MCF 10A (cell line): ENCODE data around the gene RNF112. TPM values are rescaled to one million over a fixed set of nuclear protein-coding genes. Genes with fewer than 3 reads are reported as not detected.

Experiments used
- BruUV-seq: library from RNA; stranded (reverse); fragments of 400-500 nt; replicated peaks from 2 replicates; lab custom pipeline; 2021; lab: Mats Ljungman, UMichigan
- CTCF ChIA-PET: fragments of 300-600 bp; sonication (Branson Sonifier 250); formaldehyde crosslinking; extraction: SDS; loops from one replicate; lab custom pipeline; 2021; ENCODE audit warnings: antibody characterized with exemption, inconsistent platforms; lab: Yijun Ruan, JAX
- POLR2A ChIA-PET: fragments of 300-600, 350-650 bp; sonication (Branson Sonifier 250); formaldehyde crosslinking; extraction: SDS; loops from one replicate; lab custom pipeline; 2020; ENCODE audit warnings: antibody characterized with exemption, inconsistent platforms; lab: Yijun Ruan, JAX
- DNase-seq: peaks from one replicate; pipeline ENCODE4 v3.0.0-alpha.2; 2018; ENCODE audit not compliant: unreplicated experiment
- H3K27ac Mint-ChIP-seq: one replicate; pipeline ENCODE4 v1.8.0; 2022; ENCODE audit warnings: mild to moderate bottlenecking, low read depth, mixed read lengths; ENCODE audit not compliant: unreplicated experiment
- H3K27me3 Mint-ChIP-seq: one replicate; pipeline ENCODE4 v1.8.0; 2022; ENCODE audit warnings: mixed read lengths; ENCODE audit not compliant: insufficient read depth, unreplicated experiment
- H3K36me3 Mint-ChIP-seq: one replicate; pipeline ENCODE4 v1.8.0; 2022; ENCODE audit warnings: mild to moderate bottlenecking, moderate library complexity, mixed read lengths; ENCODE audit not compliant: insufficient read depth, unreplicated experiment
- H3K4me1 Mint-ChIP-seq: one replicate; pipeline ENCODE4 v1.8.0; 2022; ENCODE audit warnings: mixed read lengths; ENCODE audit not compliant: insufficient read depth, unreplicated experiment
- H3K4me3 Mint-ChIP-seq: one replicate; pipeline ENCODE4 v1.8.0; 2022; ENCODE audit warnings: mild to moderate bottlenecking, moderate library complexity, mixed read lengths; ENCODE audit not compliant: unreplicated experiment
- H3K9me3 Mint-ChIP-seq: one replicate; pipeline ENCODE4 v1.8.0; 2022; ENCODE audit warnings: mixed read lengths; ENCODE audit not compliant: unreplicated experiment
- CTCF ChIP-seq: fragments of 200-600 bp; IDR thresholded peaks from one replicate; pipeline ENCODE4 v1.8.0; 2022; ENCODE audit warnings: antibody characterized with exemption, mild to moderate bottlenecking; ENCODE audit not compliant: unreplicated experiment
- intact Hi-C: fragments of 100-400 bp; cut with micrococcal nuclease; formaldehyde crosslinking; loops from 2 replicates; pipeline ENCODE4 v1.14.1; 2022
- total RNA-seq: library from RNA; stranded (reverse); gene quantifications from 2 replicates; pipeline ENCODE4 v1.2.3, GENCODE V29; 2022

Gene RNF112
- total RNA-seq, 1 experiment from 2014 or later: not detected

- intact Hi-C loops: no loop called here
- Mint-ChIP-seq H3K4me1 (peaks cover 7% of the 10 kb centered on the region), H3K27ac (no peak overlapping the region), H3K27me3 (no peaks in the 10 kb centered on the region), H3K4me3 (no peak overlapping the region), H3K36me3 (no peaks in the 10 kb centered on the region), H3K9me3 (no peaks in the 10 kb centered on the region)
- DNase-seq: no peak
- no TSS peak for BruUV-seq
- ChIA-PET POLR2A (interaction anchor here (0.5 to 0.6 kb wide), 2 partner anchors 17 to 39 kb away, joined by 3 read pairs; no protein-coding TSS in a partner anchor), CTCF (interaction anchor here (3.9 kb wide), 1 partner anchor 9 kb away, joined by 18 read pairs; the partner anchor contains the start of gene B9D1)
- TF ChIP-seq CTCF: no peak
Observed at GRCh38 chr17:19372439-19372838, 38.6 kb upstream of the RNF112 start.

GRCh38 chr17:19372866-19373504 lies 38.0 kb upstream of the RNF112 start:
- CTCF ChIA-PET: interaction anchor here (0.7 to 3.9 kb wide), 2 partner anchors 10 to 291 kb away, joined by 5 to 18 read pairs; partner anchors contain the start of gene B9D1
- TF ChIP-seq CTCF: no peak

GRCh38 chr17:19374136-19374535 lies 36.9 kb upstream of the RNF112 start:
- Mint-ChIP-seq H3K27ac (no peak overlapping the region), H3K4me3 (no peak overlapping the region)
- CTCF ChIA-PET: interaction anchor here (1.4 to 3.9 kb wide), 2 partner anchors 11 to 73 kb away, joined by 4 to 18 read pairs; partner anchors contain the start of gene B9D1

More at GRCh38 chr17:19372866-19373504, 38.0 kb upstream of the RNF112 start:
- Mint-ChIP-seq H3K4me1 (peaks cover 7% of the 10 kb centered on the region), H3K9me3 (no peaks in the 10 kb centered on the region), H3K27me3 (no peaks in the 10 kb centered on the region), H3K36me3 (no peaks in the 10 kb centered on the region), H3K27ac (no peak overlapping the region), H3K4me3 (no peak overlapping the region)
- POLR2A ChIA-PET: interaction anchor here (0.5 kb wide), 1 partner anchor 18 kb away, joined by 3 read pairs; no protein-coding TSS in a partner anchor
- DNase-seq: no peak
- intact Hi-C loops: no loop called here
- BruUV-seq: no TSS peak

More at GRCh38 chr17:19374136-19374535, 36.9 kb upstream of the RNF112 start:
- peaks cover 1% of the 10 kb centered on the region for H3K36me3 Mint-ChIP-seq
- peaks cover 8% of the 10 kb centered on the region for H3K4me1 Mint-ChIP-seq
- POLR2A ChIA-PET: interaction anchor here (0.6 to 0.9 kb wide), 2 partner anchors 15 to 135 kb away, joined by 3 to 4 read pairs; no protein-coding TSS in a partner anchor
- no peak for DNase-seq
- intact Hi-C loops: no loop called here
- no peaks in the 10 kb centered on the region for H3K27me3 Mint-ChIP-seq
- H3K9me3 Mint-ChIP-seq: no peaks in the 10 kb centered on the region
- no peak for TF ChIP-seq CTCF
- no TSS peak for BruUV-seq
